NCI-H1930 (cell line): ENCODE results near the gene AGBL1.

Source experiments
- DNase-seq, 2 experiments: peaks; one replicate each; lab custom pipeline; 2025; lab: John Stamatoyannopoulos, UW

The AGBL1 gene

DNA sequence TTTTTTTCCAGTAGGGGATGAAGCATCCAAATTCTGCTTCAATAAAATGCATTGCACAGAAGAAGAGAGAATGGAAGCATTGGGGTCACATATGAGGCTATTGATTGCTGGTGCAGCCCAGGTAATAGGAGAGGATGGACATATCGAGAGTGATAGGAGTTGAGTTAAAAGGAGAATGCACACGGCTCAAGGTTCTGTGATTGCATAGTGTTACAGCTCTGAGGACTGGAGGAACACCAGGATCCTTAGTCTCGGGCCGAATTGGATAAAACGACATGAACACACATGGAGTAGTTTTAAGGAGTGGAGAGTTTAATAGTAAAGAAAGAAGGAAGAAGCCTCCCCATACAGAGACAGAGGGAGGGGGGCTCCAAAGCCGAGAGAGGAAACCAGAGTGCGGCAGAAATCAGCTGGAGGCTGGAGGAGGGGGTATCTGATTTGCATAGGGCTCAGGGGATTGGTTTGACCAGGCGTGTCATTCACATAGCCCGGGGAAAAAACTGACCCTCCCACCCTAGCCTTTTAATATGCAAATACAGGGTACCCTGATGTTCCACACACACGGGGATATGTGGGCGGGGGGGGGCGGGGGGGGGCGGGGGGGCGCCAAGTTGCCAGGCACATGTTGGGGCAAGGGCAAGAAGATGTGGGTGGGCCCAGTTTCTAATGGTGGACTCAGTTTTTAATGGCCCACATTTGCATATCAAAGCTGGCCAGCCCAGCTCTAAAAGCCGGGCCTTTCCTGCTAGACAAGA lies 156.9 kb downstream of the AGBL1 start:
- DNase-seq, result no peak

DNA sequence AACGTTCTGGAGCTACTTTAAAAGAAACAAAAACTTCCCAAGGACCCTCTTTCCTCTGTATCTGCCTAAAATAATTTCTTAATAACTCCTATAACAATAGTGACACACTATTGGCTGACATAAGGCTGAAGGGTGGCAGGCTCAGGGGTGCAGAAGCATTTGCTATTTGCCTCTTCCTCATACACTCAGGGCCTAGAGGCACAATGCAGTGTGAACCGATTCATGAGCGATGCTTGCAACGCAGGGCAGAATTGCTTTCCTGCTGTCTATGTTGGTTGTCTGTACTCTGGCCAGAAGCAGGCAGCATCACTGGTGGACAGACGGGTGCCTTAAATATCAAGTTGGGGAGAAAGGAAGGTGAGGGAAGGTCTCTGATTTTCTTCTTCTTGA lies 157.4 kb downstream of the AGBL1 start:
- no peak for DNase-seq

DNA sequence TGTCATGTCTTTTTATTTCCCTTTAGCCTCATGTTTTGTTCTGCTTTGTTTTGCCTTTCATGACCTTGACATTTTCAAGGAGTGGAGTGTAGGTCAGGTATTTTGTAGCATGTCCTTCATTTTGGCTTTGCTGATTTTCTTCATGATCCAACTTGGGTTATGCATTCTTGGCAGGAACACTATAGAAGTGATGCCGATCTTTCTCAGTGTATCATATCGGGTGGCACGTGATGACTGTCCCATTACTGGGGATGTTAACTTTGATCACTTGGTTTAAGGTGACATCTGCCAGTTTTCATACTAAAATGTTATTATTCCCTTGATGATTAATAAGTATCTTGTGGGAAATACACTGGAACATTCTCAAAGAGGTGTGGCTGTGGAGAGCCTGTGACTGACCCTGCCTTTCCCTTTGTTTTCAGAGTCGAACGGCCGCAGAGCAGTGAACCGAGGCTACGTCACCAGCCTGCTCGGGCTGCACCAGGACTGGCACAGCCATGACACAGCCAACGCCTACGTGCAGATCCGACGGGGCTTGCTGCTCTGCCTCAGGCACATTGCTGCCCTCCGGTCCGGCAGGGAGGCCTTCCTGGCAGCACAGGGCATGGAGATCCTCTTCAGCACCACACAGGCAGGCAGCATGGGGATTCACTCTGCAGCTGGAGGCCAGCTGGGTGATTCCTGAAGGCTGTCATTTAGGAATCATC lies 167.7 kb downstream of the AGBL1 start:
- no peak for DNase-seq

DNA sequence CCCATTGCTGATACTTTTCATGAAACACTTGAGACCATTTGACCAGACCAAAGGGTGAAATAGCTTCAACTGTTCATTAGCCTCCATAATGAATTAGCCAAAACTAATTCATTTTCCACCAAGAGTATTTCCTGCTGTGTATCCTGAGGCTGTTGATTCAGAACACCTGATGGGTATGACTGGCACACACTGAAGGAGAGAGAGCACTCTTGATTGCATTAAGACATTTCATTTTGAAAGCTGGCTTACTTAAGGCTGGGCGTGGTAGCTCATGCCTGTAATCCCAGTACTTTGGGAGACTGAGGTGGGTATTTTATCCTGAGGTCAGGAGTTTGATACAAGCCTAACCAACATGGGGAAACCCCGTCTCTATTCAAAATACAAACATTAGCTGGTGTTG lies 175.6 kb downstream of the AGBL1 start:
- DNase-seq, result no peak

DNA sequence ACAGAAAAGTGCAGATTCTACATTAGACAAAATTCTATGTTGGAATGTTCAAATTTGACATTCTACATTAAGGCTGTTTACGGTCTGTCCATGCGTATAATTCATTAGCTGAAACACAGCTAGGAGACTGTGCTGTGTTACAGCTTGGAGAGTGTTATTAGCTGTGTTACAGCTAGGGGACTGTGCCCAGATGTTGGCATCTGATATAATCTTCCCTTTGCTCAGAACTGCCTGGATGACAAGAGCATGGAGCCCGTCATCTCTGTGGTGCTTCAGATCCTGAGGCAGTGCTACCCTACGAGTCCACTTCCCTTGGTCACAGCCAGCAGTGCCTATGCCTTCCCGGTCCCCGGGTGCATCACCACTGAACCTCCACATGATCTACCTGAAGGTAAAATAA lies 177.0 kb downstream of the AGBL1 start:
- DNase-seq, result no peak

DNA sequence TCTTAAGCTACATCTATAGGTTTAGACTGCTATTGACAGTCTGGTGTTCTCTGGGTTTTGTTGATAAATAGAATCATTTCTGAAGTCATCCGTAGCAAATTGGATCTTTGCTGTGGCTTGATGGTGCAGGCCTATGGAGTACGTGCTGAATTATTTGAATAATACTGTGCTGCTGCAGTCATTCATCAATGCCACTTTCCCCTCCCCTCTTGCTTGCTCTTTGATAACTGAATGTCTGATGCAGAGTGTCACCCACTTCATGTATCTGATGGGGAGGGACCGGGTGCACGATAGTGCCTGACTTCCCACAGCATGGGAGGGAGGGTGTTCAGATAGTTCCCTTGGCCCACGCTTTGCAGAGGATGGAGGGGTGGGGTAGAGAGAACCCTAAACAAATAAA lies 179.9 kb downstream of the AGBL1 start:
- DNase-seq, result no peak

DNA sequence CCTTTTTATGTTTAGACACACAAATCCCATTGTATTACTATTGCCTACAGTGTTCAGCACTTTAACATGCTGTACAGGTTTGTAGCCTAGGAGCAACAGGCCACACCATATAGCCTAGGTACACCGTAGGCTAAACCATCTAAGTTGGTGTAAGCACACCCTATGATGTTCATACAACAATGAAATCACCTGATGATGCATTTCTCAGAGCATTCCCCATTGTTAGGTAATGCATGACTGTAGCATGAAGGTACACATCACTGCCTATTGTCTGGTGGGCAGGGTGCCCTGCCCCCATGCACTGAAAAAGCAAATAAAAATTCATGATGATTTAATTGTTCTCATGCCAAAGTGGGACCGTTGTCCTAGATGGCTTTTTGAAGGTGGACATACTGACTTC lies 183.6 kb downstream of the AGBL1 start:
- no peak for DNase-seq

DNA sequence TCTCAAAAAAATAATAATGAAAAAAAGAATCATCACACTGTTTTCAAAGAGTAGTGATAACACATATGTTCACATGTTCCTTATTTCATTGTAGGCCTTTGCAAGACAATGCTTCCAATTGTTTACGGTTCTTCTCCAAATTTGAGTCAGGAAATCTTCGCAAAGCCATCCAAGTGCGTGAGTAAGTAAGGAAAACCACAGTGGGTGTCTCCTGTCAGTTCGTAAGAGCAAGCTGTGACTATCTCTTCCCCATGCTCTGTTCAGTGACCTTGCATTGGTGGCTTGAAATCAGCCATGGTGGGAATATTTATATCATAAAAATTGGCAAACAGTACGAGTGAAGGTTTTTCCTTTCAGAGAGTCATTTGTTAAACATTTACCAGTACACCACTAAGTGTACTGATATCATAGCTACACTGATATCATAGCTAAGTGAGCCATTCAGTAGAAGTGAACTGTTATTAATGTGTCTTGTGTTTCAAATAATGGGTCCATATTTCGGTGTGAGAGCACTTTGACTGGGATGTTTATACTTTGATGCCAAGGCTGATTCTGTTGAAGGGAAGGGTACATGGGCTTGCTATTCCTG lies 187.3 kb downstream of the AGBL1 start:
- no peak for DNase-seq

DNA sequence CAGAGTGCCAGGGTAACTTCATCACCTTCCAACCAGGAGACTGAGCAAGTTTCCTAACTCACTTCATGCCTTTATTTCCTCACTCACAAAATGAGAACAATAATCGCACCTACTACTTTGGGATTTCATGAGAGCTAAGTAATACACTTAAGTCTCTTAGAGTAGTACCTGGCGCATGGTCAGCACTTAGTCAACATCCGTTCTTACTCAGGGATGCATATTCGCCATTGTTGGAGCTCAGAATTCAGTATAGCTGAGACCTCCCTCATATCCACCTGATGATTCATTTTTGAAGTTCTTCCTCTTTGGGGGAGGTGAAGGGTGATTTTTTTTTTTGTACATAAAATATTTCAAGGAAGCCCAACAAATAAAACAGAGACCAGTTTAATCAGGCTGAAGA lies 188.2 kb downstream of the AGBL1 start:
- DNase-seq, result no peak

DNA sequence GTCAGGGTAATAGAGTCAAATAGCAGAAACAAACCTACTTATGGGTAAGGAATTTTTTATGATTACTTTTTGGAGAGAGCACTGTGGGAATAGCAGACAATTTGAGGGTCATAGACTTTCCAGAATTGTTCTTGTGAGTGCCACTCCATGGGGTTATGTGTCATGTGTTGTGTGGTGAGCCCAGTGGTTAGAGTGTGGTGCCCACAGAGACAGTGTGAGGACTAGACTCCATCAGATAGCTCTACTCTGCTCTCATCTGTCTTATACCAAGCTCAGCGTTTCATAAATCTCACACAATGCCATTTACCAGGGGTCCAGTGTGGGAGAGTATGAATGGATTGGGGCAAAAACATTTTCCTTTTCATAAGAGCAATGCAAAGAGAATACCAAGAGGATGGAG lies 188.9 kb downstream of the AGBL1 start:
- no peak for DNase-seq

DNA sequence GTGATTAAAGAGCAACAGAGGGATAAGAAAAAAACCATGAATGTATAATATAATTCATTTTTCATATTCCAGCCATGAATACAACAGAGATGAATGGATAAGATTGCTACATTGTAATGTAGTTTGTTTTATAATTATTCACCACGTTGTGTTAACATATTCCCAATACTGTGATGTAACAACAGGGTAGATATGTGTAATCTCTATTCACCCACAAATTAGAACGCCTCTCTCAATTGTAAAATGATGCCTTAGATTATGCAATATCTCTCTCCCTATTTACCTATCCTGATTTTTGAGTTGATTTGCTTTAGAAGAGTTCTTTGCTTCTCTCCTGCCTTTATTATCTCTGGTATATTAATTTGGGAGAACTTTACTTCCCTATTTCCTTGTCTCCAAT lies 193.6 kb downstream of the AGBL1 start:
- DNase-seq, result no peak

DNA sequence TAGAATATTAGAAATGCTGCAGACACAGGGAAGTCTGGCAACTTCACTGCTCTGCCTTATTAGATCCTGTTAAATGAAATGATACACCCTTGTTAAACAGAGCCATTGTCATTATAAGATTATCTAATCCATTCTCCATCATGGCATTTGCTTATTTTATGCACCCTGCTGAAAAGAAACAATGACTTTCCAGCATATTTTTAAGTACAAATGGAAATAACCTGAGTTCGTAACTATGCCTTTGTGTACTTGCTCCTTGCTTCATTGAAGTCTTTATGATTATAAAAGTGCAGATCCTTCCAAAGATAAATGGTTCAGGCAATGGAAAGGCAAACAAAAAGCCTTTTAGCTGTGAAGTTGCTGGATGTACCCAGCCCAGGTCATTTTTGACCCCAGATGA lies 195.7 kb downstream of the AGBL1 start:
- DNase-seq, result no peak

DNA sequence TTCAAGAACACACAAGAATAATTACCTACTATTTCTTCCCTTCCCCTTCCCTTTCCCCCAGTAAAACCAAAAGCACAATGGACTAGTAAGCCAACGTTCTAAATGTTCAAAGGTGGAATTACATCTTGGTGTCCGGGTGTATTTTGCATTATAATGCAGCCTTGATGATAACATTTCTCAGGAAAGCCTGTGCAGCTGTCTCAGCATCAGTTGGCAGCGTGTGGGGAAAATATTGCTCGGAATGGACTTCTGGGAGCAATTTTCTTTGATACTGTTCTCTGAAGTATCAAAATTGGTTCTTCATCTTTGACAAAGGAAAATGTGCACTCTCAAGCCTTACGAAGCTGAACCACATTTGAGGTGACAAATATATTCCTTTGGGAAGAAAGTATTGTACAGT lies 198.9 kb downstream of the AGBL1 start:
- no peak for DNase-seq

DNA sequence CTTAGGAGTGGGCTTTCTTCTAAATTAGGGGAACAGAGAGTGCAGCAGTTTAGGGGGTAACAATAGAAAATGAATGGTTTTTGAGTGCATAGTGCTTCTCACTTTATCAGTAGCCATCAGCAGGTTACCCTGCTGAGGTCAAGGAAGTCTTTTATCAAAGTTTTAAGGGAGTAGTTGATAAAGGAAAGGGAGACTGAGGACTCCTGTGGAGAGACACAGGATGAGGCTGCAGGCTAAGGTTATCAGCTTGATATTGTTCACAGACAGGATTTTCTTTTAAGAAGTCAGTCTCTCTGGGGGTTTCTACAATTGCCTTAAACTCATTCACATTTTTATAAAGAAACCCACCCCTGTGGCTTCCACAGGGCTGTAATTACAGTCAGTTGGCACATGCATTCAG lies 205.0 kb downstream of the AGBL1 start:
- no peak for DNase-seq

DNA sequence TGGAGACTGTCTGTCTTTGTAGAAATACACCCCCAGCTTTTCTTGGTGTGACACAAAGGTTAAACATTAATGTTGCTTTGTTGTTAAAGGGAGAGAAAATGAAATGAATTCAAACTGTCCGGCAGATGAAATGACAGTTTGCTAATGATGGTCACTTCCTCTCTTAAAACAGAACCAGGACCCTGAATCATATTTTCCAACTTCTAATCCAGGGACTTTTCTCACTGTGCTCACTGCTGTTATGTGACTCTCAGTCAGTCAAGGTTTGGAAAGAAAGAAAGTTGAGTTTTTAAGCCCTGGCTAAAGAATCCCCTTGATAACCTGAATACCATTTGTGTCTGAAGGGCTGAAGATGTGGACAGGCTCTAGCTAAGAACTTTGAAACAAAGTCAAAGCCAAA lies 215.8 kb downstream of the AGBL1 start:
- no peak for DNase-seq

DNA sequence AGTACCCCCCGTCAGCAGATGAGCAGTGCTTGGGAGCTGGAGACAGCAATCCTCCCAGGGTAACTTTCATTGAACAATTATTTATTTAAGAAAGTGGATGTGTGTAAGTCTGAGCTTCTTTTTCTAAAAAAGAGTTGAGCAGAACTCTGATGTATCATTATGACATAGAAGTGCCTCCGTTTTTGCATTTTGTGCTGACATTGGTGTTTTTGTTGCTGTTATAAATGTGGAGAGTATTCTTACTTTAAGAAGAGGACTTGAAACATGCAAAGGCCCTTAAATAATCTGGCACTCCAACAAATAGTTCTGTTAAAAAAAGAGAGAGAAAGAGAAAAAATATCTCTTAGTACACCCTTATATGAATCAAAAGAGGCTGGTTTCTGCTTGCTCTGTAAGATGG lies 217.1 kb downstream of the AGBL1 start:
- no peak for DNase-seq

DNA sequence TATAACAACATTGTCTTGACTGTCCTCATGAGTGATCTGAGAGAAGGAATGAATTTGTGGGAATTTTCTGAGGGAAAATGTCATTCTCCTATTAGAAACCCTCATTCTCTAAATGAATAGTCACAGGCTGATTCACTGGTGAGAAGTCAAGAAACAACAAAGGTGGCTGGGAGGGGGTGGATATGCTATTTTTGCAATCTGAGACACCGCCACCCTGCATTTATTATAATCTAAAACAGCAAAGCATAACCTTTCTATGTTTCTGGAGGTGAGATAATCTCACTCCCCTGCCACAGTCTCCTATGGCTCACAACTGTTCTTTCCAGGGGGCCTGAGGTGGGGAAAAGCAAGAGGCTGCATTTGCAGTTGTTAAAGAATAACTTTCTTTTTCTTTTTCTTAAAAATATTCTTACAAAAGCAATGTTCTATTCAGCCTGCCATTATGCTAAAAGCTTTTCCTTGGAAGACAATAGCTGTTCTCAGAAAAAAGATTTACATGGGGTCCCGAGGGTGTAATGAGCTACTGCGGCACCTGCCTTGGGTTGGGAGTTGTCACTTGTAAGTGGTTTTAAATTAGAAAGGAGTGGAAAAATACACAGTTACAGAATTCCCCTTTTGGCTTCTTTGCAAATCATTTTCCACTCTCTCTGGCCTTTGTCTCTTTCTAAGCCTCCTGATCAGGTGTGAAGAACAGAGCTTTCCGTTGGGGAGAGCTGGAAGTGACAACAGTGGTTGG lies 220.9 kb downstream of the AGBL1 start:
- no peak for DNase-seq

DNA sequence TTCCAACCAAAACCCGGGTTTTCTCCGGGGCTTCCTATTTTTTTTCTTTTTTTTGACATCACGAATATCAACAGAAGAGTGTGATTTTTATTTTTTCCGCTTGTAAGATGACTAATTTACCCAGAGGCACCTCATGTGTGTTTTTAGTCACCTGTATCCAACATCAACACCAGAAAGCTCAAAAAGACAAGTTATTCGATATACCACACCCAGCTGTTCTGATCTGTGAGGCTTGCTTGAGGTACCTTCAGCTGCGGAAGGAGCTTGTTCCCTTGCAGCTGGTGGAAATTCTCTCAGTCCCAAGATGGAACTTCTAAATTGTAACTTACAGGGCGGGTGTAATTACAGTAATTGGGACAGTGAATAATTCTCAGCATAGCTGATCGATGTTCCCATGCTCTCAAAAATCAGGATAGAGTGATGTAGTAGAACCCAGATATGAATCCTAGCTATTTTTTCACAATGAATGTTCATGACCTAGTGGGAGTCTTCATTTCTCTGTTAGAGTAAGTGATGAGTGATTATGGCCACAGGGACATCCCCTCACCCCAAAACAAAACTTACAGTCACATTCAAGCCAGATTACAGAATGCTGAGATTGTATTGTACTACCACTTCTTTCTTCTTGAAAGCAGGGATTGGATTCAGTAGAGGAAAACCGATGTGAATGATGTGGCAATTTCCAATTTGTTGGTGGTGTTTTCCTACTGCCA lies 232.1 kb downstream of the AGBL1 start:
- no peak for DNase-seq

DNA sequence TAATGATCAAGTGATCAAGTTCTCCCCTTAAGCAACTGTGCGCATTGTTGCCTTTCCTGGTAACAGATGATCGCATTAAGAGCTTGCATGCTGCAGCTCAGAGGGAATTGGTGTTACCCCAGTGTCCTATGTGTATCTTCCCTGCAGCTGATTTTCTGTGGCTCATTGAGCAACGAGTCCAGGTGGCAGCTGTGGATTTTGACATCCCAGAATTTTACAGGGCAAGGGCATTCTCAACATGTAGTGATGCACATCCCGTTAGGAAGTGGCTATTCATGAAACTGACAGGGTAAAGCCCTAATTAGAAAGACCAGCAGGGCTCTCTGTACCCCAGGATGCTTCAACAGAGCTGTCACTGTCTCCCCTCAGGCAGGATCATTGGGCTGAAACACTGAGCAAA lies 232.8 kb downstream of the AGBL1 start:
- DNase-seq, result no peak

DNA sequence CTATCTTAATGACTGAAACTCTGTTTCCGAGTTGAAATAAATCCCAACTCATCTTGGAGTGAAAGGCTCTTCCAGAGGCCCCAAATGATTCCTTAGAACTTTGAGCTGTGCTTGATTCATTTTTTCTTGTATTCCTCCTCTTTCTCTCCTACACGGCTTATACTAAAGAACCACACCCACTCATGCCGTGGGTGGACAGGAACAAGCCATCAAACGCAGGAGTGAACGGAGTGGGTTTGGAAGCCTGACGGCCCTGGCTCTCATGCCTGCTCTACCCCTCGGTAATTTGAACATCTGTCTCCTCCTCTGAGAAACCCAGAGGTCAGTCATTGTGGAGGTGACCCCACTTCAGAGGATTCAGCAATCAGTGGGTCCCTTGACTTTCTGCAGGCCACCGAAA lies 236.5 kb downstream of the AGBL1 start:
- no peak for DNase-seq

DNA sequence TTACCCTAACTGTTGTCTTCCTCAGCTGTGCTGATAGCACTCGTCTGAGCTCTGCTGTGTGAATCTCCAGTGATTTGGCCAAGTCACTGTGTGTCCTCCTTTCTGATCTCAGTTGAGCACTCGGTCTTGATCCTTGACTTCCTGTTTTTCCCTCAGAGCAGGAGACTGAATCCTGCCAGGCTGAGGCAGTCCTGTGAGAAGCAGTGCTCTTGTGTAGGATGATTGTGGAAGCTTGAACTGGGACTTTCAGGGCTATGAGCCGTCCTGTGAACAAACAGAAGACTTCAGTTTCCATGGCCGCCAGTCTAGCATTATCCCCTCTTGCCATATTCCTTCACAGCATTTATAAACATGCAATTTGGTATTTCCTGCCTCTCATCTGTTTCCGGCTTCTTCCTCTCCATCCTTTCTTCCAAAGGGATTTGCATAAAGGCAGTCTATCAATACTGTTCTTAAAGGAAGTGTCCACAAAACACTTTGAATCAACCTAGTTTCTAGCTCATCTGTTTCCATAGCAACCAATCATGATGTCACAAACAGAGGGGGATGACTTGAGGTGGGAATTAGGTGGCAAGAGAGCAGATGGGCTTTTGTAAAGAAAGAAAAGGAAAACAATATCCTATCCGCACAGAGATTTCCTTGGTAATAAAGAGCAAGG lies 237.2 kb downstream of the AGBL1 start:
- DNase-seq, result no peak

DNA sequence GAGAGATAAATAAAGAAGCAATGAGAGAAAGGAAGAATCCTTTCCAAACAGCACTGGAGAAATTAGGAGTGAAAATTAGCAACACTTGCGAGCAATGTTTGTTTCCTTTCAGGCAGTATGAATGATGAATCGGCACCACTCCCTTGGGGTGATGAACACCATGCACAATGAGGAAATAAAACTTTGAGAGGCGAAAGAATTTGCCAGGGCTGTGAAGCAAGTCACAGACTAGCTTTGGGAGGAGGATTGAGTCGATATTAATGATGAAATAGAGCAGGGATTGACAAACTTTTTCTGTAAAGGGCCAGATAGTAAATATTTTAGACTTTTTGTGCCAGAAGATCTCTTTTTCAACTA lies 237.7 kb downstream of the AGBL1 start:
- DNase-seq, result no peak
